GM20000 (cell line): ENCODE results near the gene OSGEP.

Experiments
- DNase-seq: peaks from one replicate; pipeline ENCODE4 v3.0.0; 2012; ENCODE audit warnings: low spot score
- TF ChIP-seq, protein P1 (sequence below): IDR thresholded peaks from 2 replicates; pipeline ENCODE4 v1.5.1; 2012; ENCODE audit warnings: mild to moderate bottlenecking, control low read depth; ENCODE audit errors: extremely low read depth, missing control alignments

The OSGEP gene

DNA sequence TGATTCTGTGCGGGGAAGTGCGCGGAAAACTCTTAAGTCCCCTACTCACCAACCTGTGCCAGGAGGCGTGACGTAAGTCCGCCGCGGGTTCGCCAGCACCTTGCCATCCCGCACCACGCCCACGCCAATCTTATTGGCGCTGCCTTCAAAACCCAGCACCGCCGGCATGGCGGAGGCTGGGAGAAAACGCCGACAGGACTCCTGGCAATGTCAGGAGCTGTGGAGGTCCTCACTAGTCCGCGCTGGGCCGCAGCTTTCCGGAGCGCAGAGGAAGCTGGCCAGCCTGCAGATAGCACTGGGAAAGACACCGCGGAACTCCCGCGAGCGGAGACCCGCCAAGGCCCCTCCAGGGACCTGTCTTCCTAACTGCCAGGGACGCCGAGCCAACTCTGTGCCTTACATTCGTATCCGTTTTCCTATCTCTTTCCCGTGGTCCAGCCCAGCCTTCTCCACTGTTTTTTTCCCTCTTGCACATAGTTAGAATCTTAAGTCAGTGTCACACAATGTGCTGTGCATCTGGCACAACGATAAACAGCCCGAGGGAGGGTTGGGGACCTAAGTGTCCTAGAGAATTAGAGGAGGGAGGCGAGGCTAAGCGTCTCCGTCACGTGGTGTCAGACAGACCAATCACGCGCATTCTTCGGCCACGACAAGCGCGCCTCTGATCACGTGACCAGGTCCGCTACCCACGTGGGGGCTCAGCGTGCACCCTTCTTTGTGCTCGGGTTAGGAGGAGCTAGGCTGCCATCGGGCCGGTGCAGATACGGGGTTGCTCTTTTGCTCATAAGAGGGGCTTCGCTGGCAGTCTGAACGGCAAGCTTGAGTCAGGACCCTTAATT, at the start of gene OSGEP, which contains the start of gene APEX1:
Gene OSGEP, minus strand, starts transcription at position 297 of the 839 bp plus-strand sequence. Its CDS starts 129 bp downstream, at position 168.
Gene APEX1, plus strand, starts transcription at position 711 of the 839 bp plus-strand sequence. CDS start 420 bp downstream, outside the sequence.
- DNase-seq, result peak; percentile 96
- TF ChIP-seq, protein P1, sequence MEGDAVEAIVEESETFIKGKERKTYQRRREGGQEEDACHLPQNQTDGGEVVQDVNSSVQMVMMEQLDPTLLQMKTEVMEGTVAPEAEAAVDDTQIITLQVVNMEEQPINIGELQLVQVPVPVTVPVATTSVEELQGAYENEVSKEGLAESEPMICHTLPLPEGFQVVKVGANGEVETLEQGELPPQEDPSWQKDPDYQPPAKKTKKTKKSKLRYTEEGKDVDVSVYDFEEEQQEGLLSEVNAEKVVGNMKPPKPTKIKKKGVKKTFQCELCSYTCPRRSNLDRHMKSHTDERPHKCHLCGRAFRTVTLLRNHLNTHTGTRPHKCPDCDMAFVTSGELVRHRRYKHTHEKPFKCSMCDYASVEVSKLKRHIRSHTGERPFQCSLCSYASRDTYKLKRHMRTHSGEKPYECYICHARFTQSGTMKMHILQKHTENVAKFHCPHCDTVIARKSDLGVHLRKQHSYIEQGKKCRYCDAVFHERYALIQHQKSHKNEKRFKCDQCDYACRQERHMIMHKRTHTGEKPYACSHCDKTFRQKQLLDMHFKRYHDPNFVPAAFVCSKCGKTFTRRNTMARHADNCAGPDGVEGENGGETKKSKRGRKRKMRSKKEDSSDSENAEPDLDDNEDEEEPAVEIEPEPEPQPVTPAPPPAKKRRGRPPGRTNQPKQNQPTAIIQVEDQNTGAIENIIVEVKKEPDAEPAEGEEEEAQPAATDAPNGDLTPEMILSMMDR, result no peak

- DNase-seq, result no peak
- TF ChIP-seq, protein P1, result no peak
These were observed 49.3 kb upstream of the OSGEP start for GRCh38 chr14:20503898-20504297.

DNA sequence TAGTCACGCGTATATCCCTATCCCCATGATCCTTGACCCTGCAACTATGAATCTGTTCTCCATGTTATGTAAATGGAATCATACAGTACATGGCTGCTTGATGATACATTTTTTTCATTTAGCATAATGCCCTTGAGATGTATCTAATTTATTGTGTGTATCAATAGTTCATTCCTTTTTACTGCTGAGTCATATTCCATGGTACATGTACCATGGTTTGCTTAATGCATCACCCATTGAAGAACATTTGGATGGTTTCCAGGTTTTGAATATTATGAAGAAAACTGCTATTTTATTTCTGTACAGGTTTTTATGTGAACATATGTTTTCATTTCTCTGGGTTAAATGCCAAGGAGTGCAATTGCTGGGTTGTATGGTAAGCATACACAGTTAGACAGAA, 46.7 kb upstream of the OSGEP start:
- no peak for DNase-seq
- TF ChIP-seq, protein P1, result no peak

- DNase-seq, result no peak
- TF ChIP-seq, protein P1, result no peak
These were observed 45.3 kb upstream of the OSGEP start for GRCh38 chr14:20499881-20500280.

- TF ChIP-seq, protein P1, result no peak
- DNase-seq, result no peak
These were observed 44.5 kb upstream of the OSGEP start for GRCh38 chr14:20499108-20499507.

DNA sequence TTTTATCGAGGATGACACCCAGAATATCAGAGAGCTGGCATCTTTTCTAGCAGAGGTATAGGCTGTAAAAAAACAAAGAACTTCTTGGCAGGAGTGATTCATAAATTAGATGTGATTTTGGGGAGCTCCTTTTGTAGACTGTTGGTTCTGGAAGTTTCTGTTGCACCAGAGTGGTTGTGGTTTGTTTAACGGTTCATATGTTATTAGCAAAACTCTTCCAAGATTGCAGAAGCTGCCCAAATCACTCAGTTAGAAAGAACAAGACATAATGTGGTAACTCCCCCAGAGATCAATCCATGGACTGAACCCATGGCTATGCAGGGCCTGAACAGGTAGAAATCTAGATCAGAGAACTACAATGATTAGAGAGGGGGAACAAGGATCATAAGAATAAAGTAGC, 44.0 kb upstream of the OSGEP start:
- DNase-seq, result no peak
- TF ChIP-seq, protein P1, result no peak

DNA sequence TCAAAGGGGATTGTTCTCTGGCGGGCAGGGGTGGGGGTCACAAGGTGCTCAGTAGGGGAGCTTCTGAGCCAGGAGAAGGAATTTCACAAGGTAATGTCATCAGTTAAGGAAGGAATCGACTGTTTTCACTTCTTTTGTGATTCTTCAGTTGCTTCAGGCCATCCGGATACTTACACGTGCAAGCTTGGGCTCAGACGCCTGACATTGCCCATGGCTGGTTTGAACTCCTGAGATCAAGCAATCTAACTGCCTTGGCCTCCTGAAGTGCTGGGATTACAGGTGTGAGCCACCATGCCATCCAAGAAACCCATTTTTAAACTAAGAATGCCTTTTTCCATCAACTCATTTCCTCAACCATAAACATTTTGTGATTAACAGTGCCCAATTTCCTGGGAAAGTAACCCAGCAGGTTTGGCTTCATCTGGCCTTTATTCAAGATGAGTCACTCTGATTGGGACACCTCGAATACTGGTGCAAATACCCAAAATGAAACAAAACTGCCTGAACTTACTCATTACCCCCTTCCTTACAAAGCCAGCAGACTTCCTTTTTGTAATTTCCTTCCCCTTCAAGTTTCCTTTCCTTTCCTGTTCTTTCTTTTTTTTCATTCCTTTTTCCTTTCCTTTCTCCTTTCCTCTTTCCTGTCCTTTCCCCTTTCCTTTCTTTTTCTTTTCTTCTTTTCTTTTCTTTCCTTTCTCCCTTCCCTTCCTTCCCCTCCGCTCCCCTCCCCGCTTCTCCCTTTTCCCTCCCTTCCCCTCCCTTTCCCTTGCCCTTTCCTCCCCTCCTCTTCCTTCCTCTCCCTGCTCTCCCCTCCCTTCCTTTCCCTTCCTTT, 40.5 kb upstream of the OSGEP start:
- no peak for DNase-seq
- TF ChIP-seq, protein P1, result no peak
